ENCODE measurements around the gene CCNJL. TPM values are rescaled to one million over a fixed set of nuclear protein-coding genes. Genes with fewer than 3 reads are reported as not detected.

The CCNJL gene
- total and polyA plus RNA-seq, 7 donors = 0.04 to 1.3 (median 0.29) TPM; not detected in 1

DNA sequence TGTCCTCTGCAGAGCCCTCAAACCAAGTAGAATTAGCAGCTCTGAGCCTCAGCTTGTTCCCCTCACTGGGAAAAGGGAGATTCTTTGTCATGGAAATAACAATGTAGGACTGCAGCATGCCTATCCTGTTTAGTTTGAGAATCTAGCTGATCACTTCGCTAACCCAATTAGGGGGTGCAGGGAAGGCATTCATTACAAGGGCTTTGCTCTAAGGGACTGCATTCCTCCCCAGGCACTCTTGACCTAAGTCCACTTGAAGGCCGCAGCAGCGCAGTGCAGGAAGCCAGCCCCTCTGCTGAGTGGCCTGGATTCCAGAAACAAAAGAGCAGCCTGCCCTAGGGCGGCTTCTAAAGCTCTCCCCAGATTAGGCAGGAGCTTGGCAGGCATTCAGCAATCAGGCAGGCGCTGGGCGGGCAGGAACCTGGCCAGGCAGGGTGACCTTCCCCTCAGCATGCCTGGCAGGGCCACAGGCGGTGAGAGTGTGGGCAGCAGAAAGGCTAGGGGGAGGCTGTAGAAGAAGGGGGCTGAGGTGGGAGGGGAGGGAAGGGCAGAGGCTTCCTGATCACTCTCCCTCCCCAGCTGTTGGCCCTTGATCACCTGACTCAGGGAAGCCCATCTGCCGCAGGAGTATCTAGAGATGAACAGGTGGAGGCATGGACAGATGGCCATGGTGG, 24.8 kb downstream of the CCNJL start:
- intact Hi-C loops (cut with DNase I) = no loop called here
- DNase-seq (peak; percentile 37 to 63), ATAC-seq (peak; percentile 58 to 73 (median 68))
- WGBS, 3 donors = 14 to 17% (median 15%) methylated on average over 7 to 8 of the region's 8 CpGs
- Histone ChIP-seq H3K9me3 (no peaks in the 10 kb centered on the region), H3K27me3 (ENCODE audit: insufficient read depth in 3 of 3, low read length in 2 of 3) (no peaks in the 10 kb centered on the region), H3K36me3 (ENCODE audit: insufficient read depth in 1 of 2, low read depth in 1 of 2) (no peaks in the 10 kb centered on the region), H3K27ac (no peak overlapping the region), H3K4me1 (peaks cover 7% of the 10 kb centered on the region), H3K4me3 (no peak overlapping the region)
- TF ChIP-seq, protein P1, sequence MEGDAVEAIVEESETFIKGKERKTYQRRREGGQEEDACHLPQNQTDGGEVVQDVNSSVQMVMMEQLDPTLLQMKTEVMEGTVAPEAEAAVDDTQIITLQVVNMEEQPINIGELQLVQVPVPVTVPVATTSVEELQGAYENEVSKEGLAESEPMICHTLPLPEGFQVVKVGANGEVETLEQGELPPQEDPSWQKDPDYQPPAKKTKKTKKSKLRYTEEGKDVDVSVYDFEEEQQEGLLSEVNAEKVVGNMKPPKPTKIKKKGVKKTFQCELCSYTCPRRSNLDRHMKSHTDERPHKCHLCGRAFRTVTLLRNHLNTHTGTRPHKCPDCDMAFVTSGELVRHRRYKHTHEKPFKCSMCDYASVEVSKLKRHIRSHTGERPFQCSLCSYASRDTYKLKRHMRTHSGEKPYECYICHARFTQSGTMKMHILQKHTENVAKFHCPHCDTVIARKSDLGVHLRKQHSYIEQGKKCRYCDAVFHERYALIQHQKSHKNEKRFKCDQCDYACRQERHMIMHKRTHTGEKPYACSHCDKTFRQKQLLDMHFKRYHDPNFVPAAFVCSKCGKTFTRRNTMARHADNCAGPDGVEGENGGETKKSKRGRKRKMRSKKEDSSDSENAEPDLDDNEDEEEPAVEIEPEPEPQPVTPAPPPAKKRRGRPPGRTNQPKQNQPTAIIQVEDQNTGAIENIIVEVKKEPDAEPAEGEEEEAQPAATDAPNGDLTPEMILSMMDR (IDR thresholded peaks at IDR 0.05) = no peak

DNA sequence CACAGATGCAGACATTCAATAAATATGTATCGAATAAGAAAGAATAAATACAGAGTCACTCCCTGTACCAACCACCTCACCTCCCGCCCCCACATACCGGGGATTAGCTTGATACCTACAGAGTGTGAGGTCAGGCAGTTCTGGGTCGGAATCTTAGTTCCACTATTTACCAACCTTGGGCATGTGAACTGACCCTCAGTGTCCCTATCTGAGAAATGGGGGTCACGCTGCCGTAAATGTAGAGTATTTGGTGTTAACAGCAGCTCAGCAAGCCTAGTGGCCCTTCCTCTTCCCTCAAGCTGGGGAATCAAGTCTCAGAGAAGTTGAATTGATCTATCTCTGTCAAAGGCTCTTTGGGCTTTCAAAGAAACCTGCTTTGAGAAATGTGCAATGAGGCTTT, 25.4 kb downstream of the CCNJL start:
- Histone ChIP-seq H3K27ac (no peak overlapping the region), H3K4me1 (peaks cover 7% of the 10 kb centered on the region), H3K36me3 (ENCODE audit: insufficient read depth in 1 of 2, low read depth in 1 of 2) (no peaks in the 10 kb centered on the region), H3K27me3 (ENCODE audit: insufficient read depth in 3 of 3, low read length in 2 of 3) (no peaks in the 10 kb centered on the region), H3K9me3 (no peaks in the 10 kb centered on the region), H3K4me3 (no peak overlapping the region)
- TF ChIP-seq, protein P1 (IDR thresholded peaks at IDR 0.05) = no peak
- WGBS, 3 donors = 94 to 97% (median 95%) methylated on average over 6 of the region's 6 CpGs
- DNase-seq = no peak
- ATAC-seq = no peak
- intact Hi-C loops (cut with DNase I) = no loop called here

DNA sequence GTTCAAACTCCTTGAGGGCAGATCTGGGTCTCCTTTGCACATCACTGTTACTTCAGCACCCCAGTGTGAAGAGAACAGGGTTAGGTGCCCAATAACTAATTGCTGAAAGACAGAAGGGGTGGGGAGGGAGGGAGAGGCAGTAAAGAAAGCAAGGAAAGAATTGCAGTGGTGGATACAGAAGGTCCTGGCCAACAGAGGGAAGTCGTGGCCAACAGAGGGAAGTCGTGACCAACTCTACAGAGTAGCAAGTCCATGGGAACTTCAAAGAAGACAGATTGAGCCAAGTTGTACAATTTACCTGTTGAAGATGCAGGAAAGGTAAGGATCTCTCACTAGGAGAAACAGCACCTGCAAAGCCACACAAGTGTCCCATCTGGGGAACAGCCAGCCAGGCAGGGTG, 27.0 kb downstream of the CCNJL start:
- Histone ChIP-seq H3K4me3 (no peak overlapping the region), H3K27me3 (ENCODE audit: insufficient read depth in 3 of 3, low read length in 2 of 3) (no peaks in the 10 kb centered on the region), H3K36me3 (ENCODE audit: insufficient read depth in 1 of 2, low read depth in 1 of 2) (no peaks in the 10 kb centered on the region), H3K4me1 (peaks cover 7% of the 10 kb centered on the region), H3K9me3 (no peaks in the 10 kb centered on the region), H3K27ac (no peak overlapping the region)
- ATAC-seq (no peak), DNase-seq (no peak)
- TF ChIP-seq, protein P1 (IDR thresholded peaks at IDR 0.05) = no peak
- 74 to 86% (median 81%) methylated on average over 2 of the region's 2 CpGs for WGBS, 3 donors
- intact Hi-C loops (cut with DNase I) = no loop called here

- no peak for ATAC-seq
- no peaks in the 10 kb centered on the region for H3K36me3 ChIP-seq (ENCODE audit: insufficient read depth in 1 of 2, low read depth in 1 of 2)
- intact Hi-C loops (cut with DNase I) = no loop called here
- H3K27me3 ChIP-seq (ENCODE audit: insufficient read depth in 3 of 3, low read length in 2 of 3) = no peaks in the 10 kb centered on the region
- H3K27ac ChIP-seq = no peak overlapping the region
- DNase-seq = no peak
- H3K4me1 ChIP-seq = peaks cover 7% of the 10 kb centered on the region
- H3K9me3 ChIP-seq = no peaks in the 10 kb centered on the region
- 88 to 91% (median 91%) methylated on average over 4 of the region's 4 CpGs for WGBS, 3 donors
- TF ChIP-seq, protein P1 (IDR thresholded peaks at IDR 0.05) = no peak
- H3K4me3 ChIP-seq = no peak overlapping the region
Measured at GRCh38 chr5:160284291-160284873, 28.0 kb downstream of the CCNJL start.

All from psoas muscle (tissue), 8 donors.